Measurements from ENCODE around the gene EBF3.

Gene EBF3

DNA sequence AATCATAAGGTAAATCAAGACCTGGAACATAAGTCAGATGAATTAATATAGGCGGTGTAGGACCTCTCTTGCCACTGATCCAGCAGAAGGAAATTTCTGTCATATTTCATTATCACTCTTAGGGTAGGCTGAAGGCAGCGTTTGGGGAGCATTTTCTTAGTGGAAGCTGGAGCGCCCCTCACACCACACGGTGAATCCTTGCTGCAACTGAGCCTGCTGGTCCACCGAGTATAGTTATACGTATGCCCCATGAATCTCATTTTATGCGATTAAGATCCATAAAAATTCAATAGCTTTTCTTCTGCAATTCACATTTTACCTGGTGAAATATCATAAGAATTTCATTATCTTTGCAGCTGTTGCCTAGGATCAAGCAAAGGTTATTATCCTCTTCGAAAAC, 19.6 kb downstream of the EBF3 start:
- no peak for DNase-seq

DNA sequence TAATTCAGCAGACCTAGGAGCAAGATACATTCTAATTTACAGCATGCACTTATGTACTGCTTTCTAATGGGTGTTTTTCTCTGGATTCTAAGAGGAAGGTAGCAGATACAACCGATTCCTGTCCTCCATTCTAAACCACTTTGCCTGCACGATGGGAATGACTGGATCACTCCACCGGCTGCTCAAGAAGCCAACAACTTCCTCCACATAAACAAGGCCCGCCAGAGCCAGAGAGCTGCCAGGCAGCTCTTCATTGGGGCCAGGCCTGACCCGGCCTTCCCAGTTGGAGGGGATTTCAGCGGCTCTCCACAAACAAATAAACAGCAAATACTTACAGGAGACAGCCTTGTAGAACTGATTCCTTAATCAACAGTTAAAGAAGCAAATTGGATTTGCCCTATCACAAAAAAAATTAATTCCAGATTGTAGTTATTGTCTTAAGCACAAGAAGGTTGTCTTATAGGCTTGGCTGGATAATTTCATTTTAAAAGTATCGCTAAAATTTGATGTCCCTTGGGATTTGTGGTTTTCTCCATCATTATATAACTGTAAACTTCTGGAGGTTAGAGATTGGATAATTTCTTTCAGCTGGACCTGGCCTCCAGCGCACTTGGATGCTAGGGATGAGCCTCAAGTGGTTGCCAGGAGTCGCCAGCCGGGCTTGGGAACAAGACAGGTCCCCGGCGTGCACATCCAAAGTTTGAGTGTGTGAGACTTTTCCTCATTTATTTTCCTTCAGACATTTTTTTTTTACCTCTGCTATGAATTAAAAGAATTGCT, 20.9 kb downstream of the EBF3 start:
- DNase-seq, result no peak

DNA sequence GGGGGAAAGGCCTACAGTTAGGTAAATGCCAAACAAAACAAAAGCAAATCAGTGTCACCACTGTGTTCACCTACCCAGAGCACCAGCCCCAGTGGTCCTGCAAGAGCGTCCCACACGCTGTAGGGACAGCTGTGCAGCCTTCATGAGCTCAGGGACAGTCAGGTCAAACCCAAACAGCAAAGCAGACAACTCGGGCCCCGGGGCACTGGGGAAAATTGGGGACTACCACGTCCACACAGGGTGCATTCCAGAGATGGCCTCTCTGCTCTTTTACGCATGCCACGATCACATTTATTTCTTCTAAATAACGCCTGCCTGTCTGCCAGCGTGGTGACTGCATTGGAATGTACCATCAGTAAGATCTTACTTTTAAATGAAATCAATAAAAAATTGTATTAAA, 21.7 kb downstream of the EBF3 start:
- DNase-seq, result no peak

DNA sequence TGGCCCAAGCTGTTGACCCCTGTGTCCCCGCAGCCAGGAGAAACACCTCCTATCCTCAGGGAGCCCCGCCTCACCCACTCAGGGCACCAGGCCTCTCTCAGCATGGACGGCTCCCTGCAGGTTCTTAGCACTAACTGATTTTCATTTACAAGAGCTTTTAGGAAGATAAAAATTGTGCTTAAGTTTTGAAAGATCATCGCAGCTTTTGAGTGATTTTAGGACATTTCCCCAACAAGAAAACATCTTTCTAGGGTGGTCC, 22.1 kb downstream of the EBF3 start:
- DNase-seq, result no peak

DNA sequence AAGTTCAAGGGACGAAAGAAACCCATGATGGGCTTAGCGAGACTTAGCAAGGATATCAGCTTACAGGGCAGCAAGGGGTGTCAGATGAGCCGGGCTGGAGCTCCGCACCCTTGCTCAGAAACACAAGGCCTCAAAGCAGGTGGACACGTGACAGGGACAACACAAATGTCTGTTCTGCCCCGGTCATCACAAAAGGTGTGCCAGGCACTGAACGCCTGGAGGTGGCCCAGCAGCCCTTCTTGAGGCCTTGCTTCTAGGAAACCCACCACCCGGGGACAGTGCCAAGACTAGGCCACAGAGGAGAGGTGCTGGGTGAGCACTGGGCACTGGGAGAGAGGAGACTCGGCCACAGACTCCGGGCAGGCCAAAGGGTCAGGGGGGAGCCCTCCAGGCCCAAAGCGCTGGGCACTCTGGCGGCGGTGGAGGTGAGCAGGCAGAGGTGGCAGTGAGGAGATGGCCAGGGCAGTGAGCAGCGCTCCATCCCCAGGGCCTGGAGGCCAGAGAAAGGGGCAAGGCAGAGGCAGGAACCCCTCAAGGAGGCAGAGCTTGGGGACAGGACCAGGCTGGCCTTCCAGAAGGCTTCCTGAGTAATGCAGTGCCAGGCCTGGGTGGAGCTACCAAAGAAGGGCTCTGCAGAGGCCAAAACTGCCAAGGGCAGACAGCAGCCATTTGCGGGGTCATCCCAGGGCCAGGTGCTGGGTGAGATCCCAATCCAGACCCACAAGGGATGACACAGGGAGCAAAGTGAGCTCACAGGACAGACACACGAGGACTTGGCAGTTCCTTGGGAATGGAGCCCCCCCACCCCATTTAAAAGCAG, 22.7 kb downstream of the EBF3 start:
- no peak for DNase-seq

DNA sequence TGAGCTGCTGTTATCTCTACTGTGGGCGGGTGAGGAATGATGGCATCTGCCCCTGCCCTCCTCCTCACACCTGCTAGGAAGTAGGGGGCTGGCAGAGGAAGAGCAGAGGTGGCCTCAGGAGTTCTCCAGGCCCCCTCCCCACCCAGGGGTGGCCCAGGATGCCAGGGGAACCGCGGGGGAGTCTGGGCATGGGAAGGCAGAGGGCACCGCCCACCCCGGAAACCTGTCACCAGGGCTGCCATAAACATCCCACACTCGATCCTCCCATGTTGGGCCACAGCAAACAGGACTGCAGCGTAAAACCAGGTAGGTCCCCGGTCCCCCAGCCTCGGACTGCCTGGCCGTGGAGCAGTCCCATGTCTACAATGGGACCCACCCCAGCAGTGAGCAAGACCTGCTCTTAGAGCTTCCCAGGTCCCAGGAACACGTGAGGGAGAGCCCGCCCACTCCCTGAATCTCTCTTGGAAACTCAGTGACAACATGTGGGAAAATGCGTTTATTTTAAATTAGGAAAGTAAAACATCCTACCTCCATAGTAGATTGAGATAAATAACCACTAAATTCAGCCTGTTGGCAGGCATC, 23.4 kb downstream of the EBF3 start:
- DNase-seq, result no peak

DNA sequence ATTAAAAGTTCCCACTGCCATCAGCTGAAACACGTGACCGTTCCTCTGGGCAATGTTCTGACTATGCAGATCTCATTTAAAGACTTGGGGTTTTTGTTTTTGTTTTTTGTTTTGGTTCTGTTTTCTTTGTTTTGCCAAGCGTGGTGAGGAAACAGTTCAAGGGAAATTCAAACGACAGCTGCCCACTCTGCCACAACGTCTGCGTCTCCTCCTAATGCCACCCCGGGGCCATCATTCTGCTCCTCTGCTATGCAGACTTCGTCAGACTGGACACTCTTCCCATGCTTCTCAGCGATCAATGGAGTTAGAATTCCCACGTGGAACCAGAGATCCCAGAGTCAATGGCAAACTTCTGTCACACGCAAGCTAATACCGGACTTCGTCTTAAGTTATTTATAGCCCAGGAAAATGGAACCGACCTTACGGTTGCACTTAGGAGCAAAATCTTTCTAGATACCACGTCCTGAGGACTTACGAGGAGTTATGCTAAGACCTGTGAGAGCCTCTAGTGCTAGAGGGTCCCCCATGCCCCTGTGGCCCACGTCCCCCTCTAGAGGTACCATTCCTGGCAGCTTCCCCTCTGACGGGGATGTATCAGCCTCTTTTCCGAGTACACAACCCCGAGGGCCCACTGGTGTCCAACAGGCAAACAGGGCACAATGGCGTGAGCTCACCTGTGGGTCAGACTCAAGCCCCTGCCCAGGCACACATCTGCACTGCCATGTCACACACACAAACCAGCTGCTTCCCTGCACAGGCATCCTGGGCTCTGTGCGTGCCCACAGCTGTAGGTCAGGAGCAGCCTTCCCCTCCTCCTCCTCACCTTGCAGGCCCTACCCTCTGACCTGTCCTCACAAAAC, 24.4 kb downstream of the EBF3 start:
- DNase-seq, result no peak

DNA sequence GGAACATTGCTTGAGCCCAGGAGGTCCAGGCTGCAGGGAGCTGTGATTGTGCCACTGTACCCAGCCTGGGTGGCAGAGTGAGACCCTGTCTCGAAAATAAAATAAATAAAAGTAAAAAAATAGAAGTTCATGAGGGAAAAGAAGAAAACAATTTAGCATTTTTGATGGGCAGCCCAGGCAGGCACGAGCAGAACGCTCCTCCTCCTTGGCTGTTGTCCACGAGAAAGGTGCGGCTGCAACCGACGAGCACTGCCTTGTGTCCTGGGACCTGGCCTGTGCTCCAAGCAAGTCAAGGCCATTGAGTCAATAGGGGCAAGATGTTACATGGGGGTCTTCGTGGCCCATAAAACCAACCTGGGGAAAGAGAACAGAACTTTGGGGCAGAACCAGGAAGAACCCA, 25.6 kb downstream of the EBF3 start:
- no peak for DNase-seq

DNA sequence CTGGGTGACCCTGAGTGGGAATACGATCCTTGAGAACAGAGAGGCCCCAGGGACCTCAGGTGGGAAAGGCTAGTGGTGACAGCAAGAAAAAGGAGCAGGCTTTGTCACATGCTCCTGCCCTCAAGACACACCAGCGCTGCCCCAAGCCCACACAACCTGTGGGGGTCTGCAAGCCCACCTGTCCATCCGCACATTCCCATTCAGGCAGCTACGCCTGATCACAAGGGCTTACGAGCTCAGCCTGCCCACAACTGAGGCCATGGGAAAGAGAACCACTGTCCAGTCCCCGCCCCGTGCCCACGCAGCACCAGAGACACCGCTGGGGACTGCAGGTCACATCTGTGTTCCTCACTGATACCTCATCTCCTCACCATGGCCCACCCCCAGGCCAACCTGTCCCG, 26.7 kb downstream of the EBF3 start:
- no peak for DNase-seq

DNA sequence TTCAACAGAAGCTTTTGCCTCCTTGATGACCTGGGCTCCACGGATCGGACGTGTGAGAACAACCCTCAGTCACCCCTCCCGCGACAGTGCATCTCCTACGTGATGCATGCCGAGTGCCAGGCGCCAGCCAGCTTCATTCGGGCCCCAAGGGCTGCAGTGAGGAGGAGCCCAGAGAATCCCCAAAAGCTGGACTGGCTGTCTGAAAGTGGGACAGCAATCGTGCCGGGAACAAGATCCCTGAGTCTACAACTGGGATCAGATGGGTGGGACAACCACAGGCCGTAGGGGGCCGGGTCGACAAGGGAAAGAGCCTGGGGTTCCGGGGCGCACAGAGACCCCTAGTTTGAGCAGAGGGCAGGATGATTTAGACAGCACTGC, 27.2 kb downstream of the EBF3 start:
- no peak for DNase-seq

DNA sequence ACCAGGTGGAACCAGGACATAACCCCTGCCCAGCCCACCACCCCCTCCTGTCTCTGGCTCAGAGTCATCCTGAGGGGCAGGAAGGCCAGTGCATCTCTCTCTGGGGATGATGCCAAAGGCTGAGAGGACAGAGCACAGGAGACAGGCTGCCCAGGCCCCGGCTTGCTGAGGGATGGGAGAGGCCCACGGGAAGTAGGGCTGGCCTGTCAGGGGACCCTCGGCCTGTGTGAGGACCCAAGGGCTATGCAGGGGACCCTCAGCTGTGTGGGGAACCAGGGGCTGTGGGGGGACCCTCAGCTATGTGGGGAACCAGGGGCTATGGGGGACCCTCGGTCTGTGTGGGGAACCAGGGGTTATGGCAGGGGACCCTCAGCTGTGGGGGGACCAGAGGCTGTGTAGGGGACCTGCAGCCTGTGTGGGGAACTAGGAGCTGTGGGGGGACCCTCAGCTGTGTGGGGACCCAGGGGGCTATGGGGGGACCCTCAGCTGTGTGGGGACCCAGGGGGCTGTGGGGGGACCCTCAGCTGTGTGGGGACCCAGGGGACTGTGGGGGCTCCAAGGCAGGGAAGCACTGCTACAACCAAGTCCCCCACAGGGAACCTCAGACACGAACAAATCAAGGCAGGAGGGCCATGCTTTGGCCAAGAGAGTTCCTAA, 27.7 kb downstream of the EBF3 start:
- no peak for DNase-seq

DNA sequence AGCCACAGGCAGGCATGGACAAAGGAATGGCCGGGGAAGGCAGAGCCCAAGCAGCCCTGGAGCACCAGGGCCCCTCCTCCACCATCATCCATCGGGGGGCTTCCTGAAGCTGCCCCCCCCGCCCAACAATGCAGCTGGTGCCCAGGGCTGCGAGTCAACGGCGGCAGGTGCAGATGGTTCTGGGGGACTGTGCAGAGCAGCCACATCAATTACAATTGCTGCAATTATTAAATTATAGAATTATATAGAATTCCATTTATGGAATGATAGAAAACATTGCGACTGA, 28.3 kb downstream of the EBF3 start:
- DNase-seq, result no peak

DNA sequence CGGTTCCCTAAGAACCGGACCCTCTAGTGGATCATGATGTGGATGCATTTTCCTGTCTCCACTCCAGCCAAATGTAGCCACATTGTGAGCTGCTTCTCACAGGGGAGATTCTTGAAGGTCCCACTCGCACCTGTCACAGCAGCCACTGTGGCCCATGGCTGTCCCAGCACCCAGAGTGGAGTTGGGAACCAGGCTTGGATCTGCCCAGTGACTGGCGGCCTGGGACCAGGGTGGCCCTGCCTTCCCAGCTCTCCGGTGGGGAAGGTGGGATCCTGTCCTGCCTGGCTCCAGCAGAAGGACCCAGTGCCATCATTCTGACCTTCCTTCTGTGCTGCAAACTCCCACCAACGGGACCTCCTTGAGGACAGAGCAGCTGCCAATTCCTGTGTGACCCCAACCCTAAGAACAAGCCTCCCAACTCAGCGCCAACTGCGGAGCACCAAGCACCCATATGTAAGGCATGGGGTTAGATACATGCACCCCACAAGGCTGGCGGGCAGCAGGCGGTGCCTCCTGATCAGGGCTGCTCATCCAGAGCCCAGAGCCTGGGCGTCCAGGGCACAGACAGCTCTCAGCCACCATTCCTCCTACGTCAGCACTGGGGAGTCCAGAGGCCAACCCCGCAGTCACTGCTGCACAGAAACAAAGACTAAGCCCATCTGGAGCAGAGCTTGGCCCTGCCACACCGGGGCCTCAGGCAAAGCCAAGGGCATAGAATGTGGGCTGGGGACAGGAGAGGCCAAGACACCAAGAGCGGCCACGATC, 28.8 kb downstream of the EBF3 start:
- no peak for DNase-seq

DNA sequence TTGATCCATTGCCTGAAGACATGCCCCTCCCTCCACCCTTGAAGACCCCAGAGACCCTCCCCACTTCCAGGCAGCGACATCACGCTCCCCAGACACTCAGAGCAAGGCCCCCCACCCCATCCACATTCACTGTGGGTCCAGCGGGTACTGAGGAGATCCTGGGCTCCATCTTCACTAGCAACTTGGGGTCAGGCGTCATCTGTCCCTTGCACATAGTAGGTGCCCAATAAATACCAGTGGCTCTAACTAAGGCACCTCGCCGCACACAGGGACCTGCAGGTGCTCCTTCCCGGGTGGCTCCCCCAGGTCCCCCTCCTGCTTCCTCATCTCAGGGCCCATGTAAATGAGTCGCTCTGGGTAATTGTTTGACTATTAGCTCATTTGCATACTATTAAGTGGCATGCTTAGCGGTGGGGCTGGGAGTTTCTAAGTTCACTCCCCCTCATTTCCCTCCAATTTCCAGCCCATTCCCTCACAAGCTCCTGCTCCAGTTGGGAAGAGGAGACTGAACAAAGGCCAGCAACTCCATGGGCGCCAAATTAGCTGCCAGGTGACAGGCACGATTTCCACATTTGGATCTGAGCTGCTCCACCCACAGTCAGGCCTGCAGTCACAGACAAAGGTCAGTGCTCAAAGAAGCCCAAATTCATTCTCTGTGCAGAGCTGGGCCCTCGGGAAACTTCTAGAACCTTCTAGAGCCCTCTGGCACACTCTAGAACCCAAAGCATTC, 29.7 kb downstream of the EBF3 start:
- no peak for DNase-seq

DNA sequence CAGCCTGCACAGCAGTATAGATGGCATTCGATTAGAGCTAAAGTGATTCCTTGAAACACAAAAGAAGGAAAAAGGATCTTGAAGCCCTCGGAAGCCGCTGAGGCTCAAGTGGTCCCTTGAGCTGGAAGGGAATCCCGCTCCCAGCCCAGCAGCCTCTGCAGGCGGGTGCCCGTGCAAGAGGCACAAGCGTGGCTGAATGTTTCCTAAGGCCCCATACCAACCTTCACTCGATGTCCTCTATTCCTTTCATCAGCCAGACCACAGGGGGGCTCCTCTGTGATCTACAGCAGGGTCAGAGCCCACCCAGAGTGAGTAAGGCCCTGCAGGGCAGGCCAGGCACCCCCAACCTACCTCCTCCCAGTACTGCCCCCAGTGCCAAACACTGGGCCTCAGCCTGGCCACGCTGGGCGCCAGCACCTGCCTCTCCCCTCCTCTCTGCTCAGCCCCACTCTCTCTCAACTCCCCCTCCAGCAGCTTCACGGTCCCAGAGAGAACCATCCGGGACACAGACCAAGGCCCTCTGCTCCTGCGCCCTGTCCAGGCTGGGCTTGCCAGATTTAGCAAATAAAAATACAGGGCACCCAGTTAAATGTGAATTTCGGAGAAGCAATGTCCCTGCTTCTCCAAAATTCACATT, 30.5 kb downstream of the EBF3 start:
- no peak for DNase-seq

DNA sequence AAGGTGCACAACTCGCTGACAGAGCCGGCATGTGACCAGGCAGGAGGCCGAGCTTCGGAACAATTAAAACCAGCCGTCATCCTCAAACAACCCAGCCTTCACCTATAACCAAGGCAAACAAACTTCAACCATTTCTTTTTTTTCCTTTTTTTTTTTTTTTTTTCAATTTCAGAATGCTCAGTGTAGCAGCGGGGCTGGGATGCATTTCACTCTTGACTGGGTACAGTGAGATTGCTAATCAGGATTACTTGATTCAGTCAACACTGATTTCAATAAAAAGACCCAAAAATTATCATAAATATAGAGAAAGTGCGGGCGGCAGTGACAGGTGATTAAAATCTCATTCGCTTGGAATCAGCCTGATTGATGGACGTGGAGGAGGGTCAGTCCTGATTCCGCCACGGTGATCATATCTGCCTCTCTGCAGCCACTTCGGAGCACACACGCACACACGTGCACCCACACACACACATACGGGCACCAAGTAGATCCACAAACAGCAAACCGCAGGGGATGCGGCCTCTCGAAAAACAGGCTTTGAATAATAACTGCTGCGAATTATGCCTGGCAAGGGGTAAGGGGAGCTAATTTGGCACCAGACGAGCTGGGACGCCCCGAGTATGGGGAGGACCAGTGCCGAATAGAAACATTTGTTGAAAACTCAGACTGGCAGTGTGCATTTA, 31.2 kb downstream of the EBF3 start:
- no peak for DNase-seq

DNA sequence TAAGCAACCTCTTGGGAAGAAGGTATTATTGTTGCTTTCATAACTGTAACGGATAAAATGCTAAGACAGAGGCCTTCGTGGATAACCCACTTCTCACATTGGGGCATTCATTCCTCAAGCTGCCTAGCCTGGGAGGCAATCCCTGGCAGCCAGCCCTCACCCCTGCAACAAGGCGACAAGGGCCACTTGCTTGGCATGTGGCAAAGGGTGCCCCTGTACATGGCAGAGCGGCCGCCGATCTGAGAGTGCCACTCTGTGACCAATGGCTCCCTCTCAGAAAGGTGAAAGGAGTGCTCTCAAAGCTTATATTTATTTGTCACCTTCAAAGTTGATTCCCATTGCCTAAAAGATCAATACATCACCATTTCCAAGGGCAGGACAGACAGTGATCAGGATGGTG, 31.9 kb downstream of the EBF3 start:
- no peak for DNase-seq

DNA sequence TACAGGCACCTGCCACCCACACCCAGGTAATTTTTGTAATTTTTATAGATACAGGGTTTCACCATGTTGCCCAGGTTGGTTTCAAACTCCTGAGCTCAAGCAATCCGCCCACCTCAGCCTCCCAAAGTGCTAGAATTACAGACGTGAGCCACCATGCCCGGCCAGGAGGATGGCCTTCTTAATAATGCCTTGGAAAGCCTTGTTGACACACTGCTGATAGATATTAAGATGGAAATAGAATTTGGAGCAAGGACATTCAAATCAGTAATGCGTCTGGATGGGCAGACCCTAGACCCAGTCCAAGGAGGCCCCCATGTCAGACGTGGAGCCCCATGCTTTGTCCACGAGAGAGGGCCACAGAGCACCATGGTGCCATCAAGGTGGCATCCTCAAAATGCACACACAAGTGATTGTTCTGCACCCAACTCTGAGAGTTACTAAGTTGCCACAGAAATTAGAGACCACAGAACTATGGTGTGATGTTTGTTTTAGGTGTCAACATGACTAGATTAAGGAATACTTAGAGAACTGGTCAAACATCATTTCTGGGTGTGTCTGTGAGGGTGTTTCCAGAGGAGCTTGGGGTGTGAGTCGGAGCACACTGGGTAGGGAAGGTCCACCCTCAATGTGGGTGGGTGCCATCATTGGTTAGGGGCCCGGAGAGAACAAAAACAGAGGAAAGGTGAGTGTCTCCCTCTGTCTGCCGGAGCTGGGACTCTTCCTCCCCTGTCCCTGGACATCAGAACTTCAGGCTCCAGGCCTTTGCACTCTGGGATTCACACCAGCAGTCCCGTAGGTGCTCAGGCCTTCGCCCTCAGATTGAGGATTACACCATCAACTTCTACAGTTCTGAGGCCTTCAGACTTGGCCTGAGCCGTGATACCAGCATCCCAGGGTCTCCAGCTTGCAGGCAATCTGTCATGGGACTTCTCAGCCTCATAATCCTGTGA, 34.5 kb downstream of the EBF3 start:
- no peak for DNase-seq

Data from NCI-H524 (cell line).